ENCODE measurements around the gene PISD.

DNA sequence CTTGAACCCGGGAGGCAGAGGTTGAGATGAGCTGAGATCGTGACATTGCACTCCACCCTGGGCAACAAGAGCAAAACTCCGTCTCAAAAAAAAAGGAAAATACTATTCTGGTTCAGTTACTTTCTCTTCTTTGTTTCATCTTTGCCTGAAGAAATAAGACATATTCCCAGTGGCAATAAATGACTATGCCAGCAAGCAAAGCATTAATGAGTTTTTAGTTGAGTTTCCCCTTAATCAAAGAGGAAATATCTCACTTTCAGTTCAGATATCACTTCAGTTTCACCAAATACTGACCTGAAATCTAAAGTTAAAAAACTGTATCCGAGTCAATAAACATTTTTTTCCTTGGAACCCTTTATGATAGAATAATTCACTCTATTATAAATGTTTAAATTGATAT is 10.4 kb downstream of the PISD start:
- TF ChIP-seq, protein P1, sequence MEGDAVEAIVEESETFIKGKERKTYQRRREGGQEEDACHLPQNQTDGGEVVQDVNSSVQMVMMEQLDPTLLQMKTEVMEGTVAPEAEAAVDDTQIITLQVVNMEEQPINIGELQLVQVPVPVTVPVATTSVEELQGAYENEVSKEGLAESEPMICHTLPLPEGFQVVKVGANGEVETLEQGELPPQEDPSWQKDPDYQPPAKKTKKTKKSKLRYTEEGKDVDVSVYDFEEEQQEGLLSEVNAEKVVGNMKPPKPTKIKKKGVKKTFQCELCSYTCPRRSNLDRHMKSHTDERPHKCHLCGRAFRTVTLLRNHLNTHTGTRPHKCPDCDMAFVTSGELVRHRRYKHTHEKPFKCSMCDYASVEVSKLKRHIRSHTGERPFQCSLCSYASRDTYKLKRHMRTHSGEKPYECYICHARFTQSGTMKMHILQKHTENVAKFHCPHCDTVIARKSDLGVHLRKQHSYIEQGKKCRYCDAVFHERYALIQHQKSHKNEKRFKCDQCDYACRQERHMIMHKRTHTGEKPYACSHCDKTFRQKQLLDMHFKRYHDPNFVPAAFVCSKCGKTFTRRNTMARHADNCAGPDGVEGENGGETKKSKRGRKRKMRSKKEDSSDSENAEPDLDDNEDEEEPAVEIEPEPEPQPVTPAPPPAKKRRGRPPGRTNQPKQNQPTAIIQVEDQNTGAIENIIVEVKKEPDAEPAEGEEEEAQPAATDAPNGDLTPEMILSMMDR (conservative IDR thresholded peaks at IDR 0.05; ENCODE audit: low read length), result no peak
- no peak for TF ChIP-seq EZH2phosphoT487 (IDR thresholded peaks at IDR 0.05; ENCODE audit: borderline replicate concordance)
